ENCODE results near the gene MPP3.

Gene MPP3

DNA sequence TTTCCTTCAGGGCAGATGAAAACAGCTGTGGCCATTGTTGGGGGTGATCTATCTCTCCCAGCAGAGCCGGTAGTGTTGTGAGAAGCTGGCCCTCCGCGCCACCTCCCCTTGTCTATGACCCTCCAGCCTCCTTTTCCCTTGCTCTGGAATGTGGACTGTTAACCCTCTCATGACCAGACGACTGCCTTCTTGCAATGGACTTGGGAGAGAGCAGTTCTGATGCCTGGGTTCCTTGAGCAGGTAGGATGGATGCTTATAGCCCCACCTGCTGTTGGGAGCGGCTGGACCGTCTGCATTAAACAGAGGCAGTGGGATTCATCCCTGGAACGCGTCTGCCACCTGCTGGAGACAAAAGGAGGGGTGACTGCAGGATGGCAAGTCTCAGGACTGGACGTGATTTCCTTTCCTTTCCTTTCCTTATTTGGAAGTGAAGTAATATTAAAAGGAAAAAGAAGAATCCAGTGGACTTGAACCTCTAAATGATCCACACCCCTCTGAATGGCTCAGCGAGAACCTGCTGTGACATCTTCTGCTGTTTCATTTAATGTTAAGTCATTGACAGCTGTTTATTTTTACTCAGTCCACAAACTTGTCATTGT lies 72.6 kb downstream of the MPP3 start (continued):
- peak; percentile 58; the same call in 1 of the 2 replicates for TF ChIP-seq ZNF394 (tag by site-specific recombination; IDR thresholded peaks at IDR 0.05; ENCODE audit: borderline replicate concordance)
- TF ChIP-seq ZNF248 (tag by site-specific recombination; IDR thresholded peaks at IDR 0.05) = no peak
- TF ChIP-seq, protein P1, sequence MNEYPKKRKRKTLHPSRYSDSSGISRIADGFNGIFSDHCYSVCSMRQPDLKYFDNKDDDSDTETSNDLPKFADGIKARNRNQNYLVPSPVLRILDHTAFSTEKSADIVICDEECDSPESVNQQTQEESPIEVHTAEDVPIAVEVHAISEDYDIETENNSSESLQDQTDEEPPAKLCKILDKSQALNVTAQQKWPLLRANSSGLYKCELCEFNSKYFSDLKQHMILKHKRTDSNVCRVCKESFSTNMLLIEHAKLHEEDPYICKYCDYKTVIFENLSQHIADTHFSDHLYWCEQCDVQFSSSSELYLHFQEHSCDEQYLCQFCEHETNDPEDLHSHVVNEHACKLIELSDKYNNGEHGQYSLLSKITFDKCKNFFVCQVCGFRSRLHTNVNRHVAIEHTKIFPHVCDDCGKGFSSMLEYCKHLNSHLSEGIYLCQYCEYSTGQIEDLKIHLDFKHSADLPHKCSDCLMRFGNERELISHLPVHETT (tag by site-specific recombination; IDR thresholded peaks at IDR 0.05) = peak; percentile 55
- TF ChIP-seq FEZF1 (tag by site-specific recombination; IDR thresholded peaks at IDR 0.05) = no peak
- TF ChIP-seq ZNF670 (tag by site-specific recombination; IDR thresholded peaks at IDR 0.05; ENCODE audit: low read depth) = no peak
- TF ChIP-seq ZNF623 (tag by site-specific recombination; IDR thresholded peaks at IDR 0.05) = no peak; the same call in 1 of the 2 replicates
- TF ChIP-seq KLF9 (tag by site-specific recombination; IDR thresholded peaks at IDR 0.05; ENCODE audit: low read depth) = no peak
- TF ChIP-seq ZNF391 (tag by site-specific recombination; IDR thresholded peaks at IDR 0.05; ENCODE audit: borderline replicate concordance, low read depth) = peak; percentile 77; the same call in 1 of the 2 replicates
- TF ChIP-seq ZNF645 (tag by site-specific recombination; IDR thresholded peaks at IDR 0.05) = no peak
- TF ChIP-seq ZNF654 (tag by site-specific recombination; IDR thresholded peaks at IDR 0.05; ENCODE audit: low read depth) = peak; percentile 100
- peak; percentile 82 for TF ChIP-seq ZNF692 (tag by site-specific recombination; IDR thresholded peaks at IDR 0.05)
- no peak for TF ChIP-seq YY2 (tag by site-specific recombination; IDR thresholded peaks at IDR 0.05)
- TF ChIP-seq GLIS2 (tag by site-specific recombination; IDR thresholded peaks at IDR 0.05) = peak; percentile 39
- TF ChIP-seq ZNF585B (tag by site-specific recombination; IDR thresholded peaks at IDR 0.05) = no peak
- TF ChIP-seq GLI2 (tag by site-specific recombination; IDR thresholded peaks at IDR 0.05; ENCODE audit: borderline replicate concordance, low read depth) = no peak
- TF ChIP-seq YY1 (tag by site-specific recombination; IDR thresholded peaks at IDR 0.05) = no peak
- TF ChIP-seq ZNF600 (tag by site-specific recombination; IDR thresholded peaks at IDR 0.05) = peak; percentile 52; the same call in 1 of the 2 replicates
- peak; percentile 100 for TF ChIP-seq CTCF (tag by site-specific recombination; IDR thresholded peaks at IDR 0.05)
- no peak for TF ChIP-seq ZNF350 (tag by site-specific recombination; IDR thresholded peaks at IDR 0.05)
- TF ChIP-seq SP7 (tag by site-specific recombination; IDR thresholded peaks at IDR 0.05) = peak; percentile 72
- no peak for TF ChIP-seq ZNF501 (tag by site-specific recombination; IDR thresholded peaks at IDR 0.05)
- no peak for TF ChIP-seq EGR2 (tag by site-specific recombination; IDR thresholded peaks at IDR 0.05; ENCODE audit: low read depth)
- TF ChIP-seq GFI1B (tag by site-specific recombination; IDR thresholded peaks at IDR 0.05) = no peak
- TF ChIP-seq ZNF174 (tag by site-specific recombination; IDR thresholded peaks at IDR 0.05) = no peak
- no peak for TF ChIP-seq ZNF211 (tag by site-specific recombination; IDR thresholded peaks at IDR 0.05; ENCODE audit: low read depth)
- TF ChIP-seq, protein P2, sequence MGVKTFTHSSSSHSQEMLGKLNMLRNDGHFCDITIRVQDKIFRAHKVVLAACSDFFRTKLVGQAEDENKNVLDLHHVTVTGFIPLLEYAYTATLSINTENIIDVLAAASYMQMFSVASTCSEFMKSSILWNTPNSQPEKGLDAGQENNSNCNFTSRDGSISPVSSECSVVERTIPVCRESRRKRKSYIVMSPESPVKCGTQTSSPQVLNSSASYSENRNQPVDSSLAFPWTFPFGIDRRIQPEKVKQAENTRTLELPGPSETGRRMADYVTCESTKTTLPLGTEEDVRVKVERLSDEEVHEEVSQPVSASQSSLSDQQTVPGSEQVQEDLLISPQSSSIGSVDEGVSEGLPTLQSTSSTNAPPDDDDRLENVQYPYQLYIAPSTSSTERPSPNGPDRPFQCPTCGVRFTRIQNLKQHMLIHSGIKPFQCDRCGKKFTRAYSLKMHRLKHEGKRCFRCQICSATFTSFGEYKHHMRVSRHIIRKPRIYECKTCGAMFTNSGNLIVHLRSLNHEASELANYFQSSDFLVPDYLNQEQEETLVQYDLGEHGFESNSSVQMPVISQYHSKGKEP (tag by site-specific recombination; IDR thresholded peaks at IDR 0.05) = 0 out of 2 replicates have a peak, but pooled peaks have one; percentile 46
- TF ChIP-seq, protein P3, sequence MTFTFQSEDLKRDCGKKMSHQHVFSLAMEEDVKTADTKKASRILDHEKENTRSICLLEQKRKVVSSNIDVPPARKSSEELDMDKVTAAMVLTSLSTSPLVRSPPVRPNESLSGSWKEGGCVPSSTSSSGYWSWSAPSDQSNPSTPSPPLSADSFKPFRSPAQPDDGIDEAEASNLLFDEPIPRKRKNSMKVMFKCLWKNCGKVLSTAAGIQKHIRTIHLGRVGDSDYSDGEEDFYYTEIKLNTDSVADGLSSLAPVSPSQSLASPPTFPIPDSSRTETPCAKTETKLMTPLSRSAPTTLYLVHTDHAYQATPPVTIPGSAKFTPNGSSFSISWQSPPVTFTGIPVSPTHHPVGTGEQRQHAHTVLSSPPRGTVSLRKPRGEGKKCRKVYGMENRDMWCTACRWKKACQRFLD (tag by site-specific recombination; IDR thresholded peaks at IDR 0.05) = no peak
- TF ChIP-seq ZNF157 (tag by site-specific recombination; IDR thresholded peaks at IDR 0.05) = peak; percentile 90
- peak; percentile 76; the same call in 1 of the 2 replicates for TF ChIP-seq ZNF2 (tag by site-specific recombination; IDR thresholded peaks at IDR 0.05)
